ENCODE measurements around the gene COLEC12.

Gene COLEC12

DNA sequence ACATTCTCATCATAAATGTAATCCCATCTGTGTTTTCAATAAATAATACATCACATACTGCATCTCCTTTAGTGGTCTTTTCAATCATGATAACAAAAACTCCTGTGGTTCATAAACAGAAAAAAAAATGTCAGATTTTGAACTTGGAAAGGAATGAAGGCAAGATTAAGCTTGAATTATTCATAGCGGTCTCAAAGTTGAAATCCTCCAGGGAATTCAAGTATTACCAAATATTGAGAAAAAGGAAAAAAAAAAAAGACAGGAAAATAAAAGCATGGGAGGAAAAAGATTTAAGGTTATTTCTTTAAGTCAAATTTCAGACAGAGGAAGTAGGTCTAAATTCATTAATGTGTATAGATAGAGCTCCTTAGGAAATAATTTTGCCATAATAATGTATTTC is 92.1 kb downstream of the COLEC12 start:
- TF ChIP-seq CEBPB (IDR thresholded peaks at IDR 0.05) (no peak), EGR1 (IDR thresholded peaks at IDR 0.05) (no peak), TAF1 (IDR thresholded peaks at IDR 0.05; ENCODE audit: low read depth) (no peak), REST (IDR thresholded peaks at IDR 0.05; ENCODE audit: low read depth) (no peak), CREB1 (IDR thresholded peaks at IDR 0.05; ENCODE audit: low read depth) (no peak), TCF12 (IDR thresholded peaks at IDR 0.05; ENCODE audit: low read depth) (no peak), NFIC (IDR thresholded peaks at IDR 0.05) (no peak), ZBTB7A (IDR thresholded peaks at IDR 0.05; ENCODE audit: low read depth) (no peak), FOXM1 (IDR thresholded peaks at IDR 0.05; ENCODE audit: borderline replicate concordance, low read depth) (no peak), RAD21 (IDR thresholded peaks at IDR 0.05; ENCODE audit: low read depth) (no peak), TEAD4 (IDR thresholded peaks at IDR 0.05) (no peak), YY1 (IDR thresholded peaks at IDR 0.05; ENCODE audit: low read depth) (no peak), EP300 (IDR thresholded peaks at IDR 0.05; ENCODE audit: borderline replicate concordance) (no peak), USF1 (IDR thresholded peaks at IDR 0.05) (no peak)
- TF ChIP-seq, protein P1, sequence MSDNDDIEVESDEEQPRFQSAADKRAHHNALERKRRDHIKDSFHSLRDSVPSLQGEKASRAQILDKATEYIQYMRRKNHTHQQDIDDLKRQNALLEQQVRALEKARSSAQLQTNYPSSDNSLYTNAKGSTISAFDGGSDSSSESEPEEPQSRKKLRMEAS (IDR thresholded peaks at IDR 0.05) = no peak

GRCh38 chr18:407626-408224 is 92.8 kb downstream of the COLEC12 start:
- no peak for TF ChIP-seq EGR1 (IDR thresholded peaks at IDR 0.05)
- TF ChIP-seq TCF12 (IDR thresholded peaks at IDR 0.05; ENCODE audit: low read depth) = no peak
- no peak for TF ChIP-seq EP300 (IDR thresholded peaks at IDR 0.05; ENCODE audit: borderline replicate concordance)
- no peak for TF ChIP-seq NFIC (IDR thresholded peaks at IDR 0.05)
- TF ChIP-seq CEBPB (IDR thresholded peaks at IDR 0.05) = no peak
- TF ChIP-seq YY1 (IDR thresholded peaks at IDR 0.05; ENCODE audit: low read depth) = no peak
- no peak for TF ChIP-seq FOXM1 (IDR thresholded peaks at IDR 0.05; ENCODE audit: borderline replicate concordance, low read depth)
- TF ChIP-seq TEAD4 (IDR thresholded peaks at IDR 0.05) = no peak
- no peak for TF ChIP-seq RAD21 (IDR thresholded peaks at IDR 0.05; ENCODE audit: low read depth)

DNA sequence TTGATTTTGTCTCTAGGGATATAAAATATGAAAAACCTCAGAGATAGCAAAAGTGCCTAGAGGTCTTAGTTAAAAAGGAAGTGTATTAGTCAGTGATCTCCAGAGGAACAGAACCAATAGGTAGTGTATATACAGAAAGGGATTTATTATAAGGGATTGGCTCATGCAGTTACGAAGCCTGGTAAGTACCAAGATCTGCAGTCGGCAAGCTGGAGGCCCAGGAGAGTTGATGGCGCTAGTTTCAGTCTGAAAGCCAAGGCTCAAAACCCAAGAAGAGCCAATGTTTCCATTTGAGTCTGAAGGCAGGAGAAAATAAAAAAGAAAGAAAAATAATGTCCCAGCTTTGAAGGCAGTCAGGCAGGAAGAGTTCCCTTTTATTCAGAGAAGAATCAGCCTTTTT is 93.3 kb downstream of the COLEC12 start:
- TF ChIP-seq REST (IDR thresholded peaks at IDR 0.05; ENCODE audit: low read depth) (no peak), TEAD4 (IDR thresholded peaks at IDR 0.05) (no peak), CEBPB (IDR thresholded peaks at IDR 0.05) (no peak), FOXM1 (IDR thresholded peaks at IDR 0.05; ENCODE audit: borderline replicate concordance, low read depth) (no peak), TCF12 (IDR thresholded peaks at IDR 0.05; ENCODE audit: low read depth) (no peak), NFIC (IDR thresholded peaks at IDR 0.05) (no peak), ZBTB7A (IDR thresholded peaks at IDR 0.05; ENCODE audit: low read depth) (no peak), RAD21 (IDR thresholded peaks at IDR 0.05; ENCODE audit: low read depth) (no peak)

- TF ChIP-seq EP300 (IDR thresholded peaks at IDR 0.05; ENCODE audit: borderline replicate concordance) (no peak), CREB1 (IDR thresholded peaks at IDR 0.05; ENCODE audit: low read depth) (no peak), RAD21 (IDR thresholded peaks at IDR 0.05; ENCODE audit: low read depth) (no peak), REST (IDR thresholded peaks at IDR 0.05; ENCODE audit: low read depth) (no peak), TCF12 (IDR thresholded peaks at IDR 0.05; ENCODE audit: low read depth) (no peak), TEAD4 (IDR thresholded peaks at IDR 0.05) (no peak), ZBTB7A (IDR thresholded peaks at IDR 0.05; ENCODE audit: low read depth) (no peak), NFIC (IDR thresholded peaks at IDR 0.05) (no peak), FOXM1 (IDR thresholded peaks at IDR 0.05; ENCODE audit: borderline replicate concordance, low read depth) (no peak), EGR1 (IDR thresholded peaks at IDR 0.05) (no peak), USF1 (IDR thresholded peaks at IDR 0.05) (no peak)
- TF ChIP-seq, protein P1 (IDR thresholded peaks at IDR 0.05) = no peak
Measured at GRCh38 chr18:406677-407076, 93.8 kb downstream of the COLEC12 start.
